ENCODE data around the gene PPP1R15A. TPM values are rescaled to one million over a fixed set of nuclear protein-coding genes. Genes with fewer than 3 reads are reported as not detected.
"Not testable (repeated sequence)": the region's sequence is repeated elsewhere in the genome, so short reads cannot be mapped to it uniquely, and the experiment has no call there.

PPP1R15A gene
- total RNA-seq, 4 donors from 2014 or later: 28.7 to 73.9 (median 39.8) TPM

DNA sequence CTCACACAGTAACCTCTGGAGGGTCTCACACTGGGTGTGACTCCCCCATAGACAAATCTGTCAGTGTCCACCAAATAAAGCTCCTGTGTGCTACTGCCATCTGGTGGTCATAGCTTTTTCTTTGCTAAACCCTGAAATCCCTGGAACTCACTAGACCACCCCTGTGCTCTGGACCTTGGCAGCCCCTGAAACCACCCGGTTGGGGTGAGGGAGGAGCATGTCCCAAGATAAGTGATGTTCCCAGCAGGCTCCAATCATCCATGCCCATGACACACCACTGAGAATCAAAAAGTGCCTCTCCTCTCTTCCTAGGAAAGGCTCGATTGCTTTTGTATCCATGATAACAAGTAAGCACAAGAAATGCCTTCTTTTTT is 29.4 kb upstream of the PPP1R15A start:
- Histone ChIP-seq H3K4me3 (no peak overlapping the region), H3K4me1 (no peaks in the 10 kb centered on the region), H3K9me3 (no peaks in the 10 kb centered on the region), H3K36me3 (peaks cover 0 to 4% of the 10 kb centered on the region in 2 donors), H3K27ac (no peak overlapping the region), H3K27me3 (no peaks in the 10 kb centered on the region)
- TF ChIP-seq CTCF (IDR thresholded peaks at IDR 0.05 in 4 of 5, conservative IDR thresholded peaks at IDR 0.05 in 1 of 5): peak; percentile 70 to 93 (median 86)
- no peak for TF ChIP-seq POLR2A (IDR thresholded peaks at IDR 0.05)
- DNase-seq (peak in 1 of 2 donors; percentile 27), ATAC-seq (peak; percentile 43 to 75)
- intact Hi-C loops (cut with DNase I; ENCODE audit: low total_unique reads) (loop anchor here (1.0 to 10.0 kb wide), 3 partner anchors 54 to 196 kb away; partner anchors contain the start of genes CA11 and NTN5), in situ Hi-C loops (cut with MboI; ENCODE audit: low sequenced_read_pairs in 4 of 4) (loop anchor here (5.0 to 10.0 kb wide), 3 partner anchors 50 to 195 kb away; partner anchors contain the start of genes CA11 (in 1 of the 4) and NTN5 (in 1 of the 4))

- H3K27me3 ChIP-seq: no peaks in the 10 kb centered on the region
- intact Hi-C loops (cut with DNase I; ENCODE audit: low total_unique reads) (loop anchor here (10.0 kb wide), 1 partner anchor 170 kb away; the partner anchor contains the start of gene NTN5), in situ Hi-C loops (cut with MboI; ENCODE audit: low sequenced_read_pairs in 4 of 4) (loop anchor here (5.0 to 10.0 kb wide), 3 partner anchors 52 to 197 kb away; partner anchors contain the start of genes CA11 (in 1 of the 4) and NTN5 (in 1 of the 4))
- no peaks in the 10 kb centered on the region for H3K9me3 ChIP-seq
- peaks cover 0 to 3% of the 10 kb centered on the region in 2 donors for H3K4me1 ChIP-seq
- TF ChIP-seq CTCF (IDR thresholded peaks at IDR 0.05 in 4 of 5, conservative IDR thresholded peaks at IDR 0.05 in 1 of 5) (no peak), POLR2A (IDR thresholded peaks at IDR 0.05) (no peak)
- no peak overlapping the region for H3K27ac ChIP-seq
- ATAC-seq: no peak
- DNase-seq: no peak
- H3K4me3 ChIP-seq: no peak overlapping the region
- peaks cover 0 to 4% of the 10 kb centered on the region in 2 donors for H3K36me3 ChIP-seq
These were observed 27.7 kb upstream of the PPP1R15A start for GRCh38 chr19:48844472-48844871.

DNA sequence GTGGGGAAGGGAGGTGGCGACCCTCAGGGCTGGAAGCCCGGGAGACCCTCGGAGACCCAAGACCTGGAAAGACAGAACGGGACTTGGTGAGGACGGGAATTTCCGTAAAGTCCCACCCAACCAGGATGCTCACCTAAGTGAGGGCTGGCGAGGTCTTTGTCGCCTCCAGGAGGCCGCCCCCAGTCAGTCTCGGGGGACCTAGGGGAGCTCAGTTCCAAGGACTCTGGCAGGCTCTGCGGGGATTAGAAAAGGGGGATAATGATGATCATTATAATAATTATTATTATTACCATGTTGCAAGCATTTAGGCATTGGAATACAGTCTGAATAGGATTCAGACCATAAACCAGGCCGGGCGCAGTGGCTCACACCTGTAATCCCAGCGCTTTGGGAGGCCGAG is 26.8 kb upstream of the PPP1R15A start:
- H3K27me3 ChIP-seq: no peaks in the 10 kb centered on the region
- intact Hi-C loops (cut with DNase I; ENCODE audit: low total_unique reads): loop anchor here (10.0 kb wide), 1 partner anchor 171 kb away; the partner anchor contains the start of gene NTN5
- H3K4me1 ChIP-seq: peaks cover 0 to 3% of the 10 kb centered on the region in 2 donors
- in situ Hi-C loops (cut with MboI; ENCODE audit: low sequenced_read_pairs in 4 of 4): loop anchor here in 1 of 4 donors (10.0 kb wide), 1 partner anchor 171 kb away; the partner anchor contains the start of gene NTN5
- no peak for DNase-seq
- H3K9me3 ChIP-seq: no peaks in the 10 kb centered on the region
- no peak for ATAC-seq
- TF ChIP-seq CTCF (IDR thresholded peaks at IDR 0.05 in 4 of 5, conservative IDR thresholded peaks at IDR 0.05 in 1 of 5): no peak
- no peak for TF ChIP-seq POLR2A (IDR thresholded peaks at IDR 0.05)
- H3K36me3 ChIP-seq: peaks cover 0 to 4% of the 10 kb centered on the region in 2 donors
- H3K27ac ChIP-seq: no peak overlapping the region
- no peak overlapping the region for H3K4me3 ChIP-seq

- not testable (repeated sequence) for H3K9me3 ChIP-seq, H3K4me1 ChIP-seq, H3K36me3 ChIP-seq, H3K27me3 ChIP-seq, H3K27ac ChIP-seq, DNase-seq, ATAC-seq, H3K4me3 ChIP-seq
- intact Hi-C loops (cut with DNase I; ENCODE audit: low total_unique reads) (loop anchor here (10.0 kb wide), 1 partner anchor 172 kb away; the partner anchor contains the start of gene NTN5), in situ Hi-C loops (cut with MboI; ENCODE audit: low sequenced_read_pairs in 4 of 4) (loop anchor here in 1 of 4 donors (10.0 kb wide), 1 partner anchor 172 kb away; the partner anchor contains the start of gene NTN5)
These were observed 25.6 kb upstream of the PPP1R15A start for GRCh38 chr19:48846659-48847058.

DNA sequence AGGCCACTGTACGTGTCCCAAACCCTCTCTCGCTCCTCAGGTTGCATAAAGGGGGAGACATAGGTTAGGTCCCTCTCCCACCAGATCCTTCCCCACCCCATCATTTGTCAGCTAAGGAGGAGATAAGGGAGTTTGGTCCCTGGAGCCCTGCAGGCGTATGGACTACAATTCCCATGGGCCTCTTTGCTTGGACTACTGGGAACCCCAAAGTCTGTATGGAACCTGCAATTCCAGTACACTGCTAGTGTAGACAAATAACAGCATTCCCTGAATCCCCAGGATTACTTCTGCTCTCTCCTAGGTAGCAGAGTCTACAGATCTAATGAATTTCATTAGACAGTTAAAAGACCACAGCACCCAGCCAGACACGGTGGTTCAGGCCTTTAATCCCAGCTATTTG is 19.9 kb upstream of the PPP1R15A start:
- no peak for TF ChIP-seq CTCF (IDR thresholded peaks at IDR 0.05 in 4 of 5, conservative IDR thresholded peaks at IDR 0.05 in 1 of 5)
- no peak for TF ChIP-seq POLR2A (IDR thresholded peaks at IDR 0.05)
- in situ Hi-C loops (cut with MboI; ENCODE audit: low sequenced_read_pairs in 4 of 4) (loop anchor here in 1 of 4 donors (25.0 kb wide), 1 partner anchor 110 kb away; the partner anchor contains the start of genes BAX and FTL), intact Hi-C loops (cut with DNase I; ENCODE audit: low total_unique reads) (no loop called here)
- Histone ChIP-seq H3K36me3 (no peaks in the 10 kb centered on the region), H3K4me1 (peaks cover 0 to 3% of the 10 kb centered on the region in 2 donors), H3K9me3 (no peaks in the 10 kb centered on the region), H3K4me3 (no peak overlapping the region), H3K27ac (no peak overlapping the region), H3K27me3 (no peaks in the 10 kb centered on the region)
- no peak for DNase-seq
- ATAC-seq: no peak

All from gastrocnemius medialis (tissue), 4 donors.